AG09319 (cell line): Measurements from ENCODE around the gene HDAC2.
"Not testable (repeated sequence)": the region's sequence is repeated elsewhere in the genome, so short reads cannot be mapped to it uniquely, and the experiment has no call there.

Source experiments
- DNase-seq: peaks from one replicate; pipeline ENCODE4 v3.0.0-alpha.2; 2010; ENCODE audit warnings: low read depth; ENCODE audit errors: extremely low read depth
- CTCF ChIP-seq: IDR thresholded peaks from 2 replicates; pipeline ENCODE4 v1.5.1; 2011; ENCODE audit warnings: low read depth, mild to moderate bottlenecking, inconsistent platforms, low read length, moderate library complexity

HDAC2 gene

DNA sequence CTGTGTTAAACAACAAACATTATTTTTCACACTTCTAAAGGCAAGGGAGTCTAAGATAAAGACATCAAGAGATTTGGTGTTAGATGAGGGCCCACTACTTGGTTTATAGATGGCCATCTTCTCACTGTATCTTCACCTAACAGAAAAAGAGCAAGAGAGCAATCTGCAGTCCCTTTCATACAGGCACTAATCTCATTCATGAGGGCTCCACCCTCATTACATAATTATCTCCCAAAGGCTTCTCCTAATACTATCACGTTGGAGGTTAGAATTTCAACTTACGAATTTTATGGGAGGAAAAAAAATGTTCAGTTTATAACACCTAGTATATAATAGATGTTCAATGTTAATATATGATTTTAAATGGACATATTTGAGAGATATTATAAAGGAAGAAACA lies 45.6 kb downstream of the HDAC2 start:
- DNase-seq, result no peak
- no peak for TF ChIP-seq CTCF

GRCh38 chr6:113924312-113924723 lies 46.6 kb downstream of the HDAC2 start:
- peak; percentile 49 for DNase-seq
- no peak for TF ChIP-seq CTCF

DNA sequence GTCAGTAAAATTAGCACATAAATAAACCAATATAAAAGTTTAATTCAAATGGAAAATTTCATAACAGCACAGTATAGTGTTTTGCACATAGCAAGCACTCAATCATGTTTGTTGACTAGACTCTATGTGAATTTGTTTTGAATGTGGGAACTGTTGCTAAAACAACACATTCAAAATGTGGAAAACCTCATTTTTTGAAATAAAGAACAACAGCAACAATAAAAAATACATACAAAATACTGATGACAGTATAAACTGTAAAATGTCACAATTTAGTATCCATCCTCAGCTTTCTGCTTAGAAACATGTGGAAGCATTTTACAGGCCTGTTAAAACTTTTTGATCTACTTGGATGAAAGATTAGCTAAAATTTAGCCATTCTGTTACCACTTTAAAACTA lies 47.4 kb downstream of the HDAC2 start:
- no peak for DNase-seq
- TF ChIP-seq CTCF, result no peak

DNA sequence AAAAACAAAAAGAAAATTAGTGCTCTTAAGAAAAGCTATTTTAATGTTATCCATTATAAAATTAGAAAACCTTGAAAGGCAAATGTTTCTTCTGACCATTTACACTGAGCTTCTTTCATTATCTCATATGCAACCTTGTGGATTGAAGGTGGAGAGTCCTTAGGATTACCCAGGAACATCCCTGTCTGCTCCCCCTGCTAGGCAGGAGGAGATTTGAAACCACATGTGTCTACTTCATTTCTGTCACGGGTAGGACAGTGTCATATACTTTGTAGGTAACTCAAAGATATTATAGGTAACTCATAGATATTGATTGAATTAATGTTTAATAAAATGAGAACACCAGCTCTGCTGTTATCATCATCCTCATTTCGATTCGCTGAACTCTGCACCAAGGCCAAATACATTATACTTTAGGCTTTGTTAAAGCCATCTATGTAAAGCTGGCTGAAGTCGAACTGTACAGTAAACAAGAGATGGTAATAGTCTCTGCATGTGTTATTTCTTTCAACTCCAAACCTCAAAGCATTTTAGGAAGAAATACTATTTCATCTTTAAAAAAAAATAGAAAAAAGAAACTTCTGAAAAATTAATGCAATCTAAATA lies 49.5 kb downstream of the HDAC2 start:
- no peak for TF ChIP-seq CTCF
- no peak for DNase-seq

DNA sequence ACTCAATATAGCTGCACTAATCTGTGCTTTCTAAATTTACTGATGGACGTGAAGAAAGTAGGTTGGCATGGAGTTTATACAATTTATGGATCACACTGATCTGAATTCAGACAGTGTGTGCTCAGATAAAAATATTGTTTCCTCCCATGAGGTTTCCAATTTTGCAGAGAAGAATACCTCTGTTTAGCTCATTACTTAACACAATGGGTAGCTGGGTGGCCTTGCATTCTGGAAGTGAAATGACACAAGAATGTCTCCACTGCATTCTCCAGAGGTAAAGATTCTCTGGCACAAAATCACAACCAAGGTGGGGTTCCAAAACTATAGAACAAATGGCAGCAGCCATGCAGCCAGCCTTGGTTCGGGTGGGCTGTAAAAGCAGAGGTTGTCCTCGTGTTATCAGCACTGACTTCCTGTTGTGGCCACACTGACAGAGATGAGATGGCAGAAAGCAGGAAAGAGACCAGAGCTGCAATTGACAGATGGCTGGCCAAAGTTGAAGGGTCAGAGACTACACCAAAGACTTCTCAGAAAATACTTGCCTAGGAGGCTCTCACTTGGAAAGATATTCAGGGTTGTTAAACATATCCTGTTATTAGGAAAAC lies 50.2 kb downstream of the HDAC2 start:
- no peak for TF ChIP-seq CTCF
- DNase-seq, result no peak

GRCh38 chr6:113910285-113910684 lies 60.7 kb downstream of the HDAC2 start:
- DNase-seq, result not testable (repeated sequence)

DNA sequence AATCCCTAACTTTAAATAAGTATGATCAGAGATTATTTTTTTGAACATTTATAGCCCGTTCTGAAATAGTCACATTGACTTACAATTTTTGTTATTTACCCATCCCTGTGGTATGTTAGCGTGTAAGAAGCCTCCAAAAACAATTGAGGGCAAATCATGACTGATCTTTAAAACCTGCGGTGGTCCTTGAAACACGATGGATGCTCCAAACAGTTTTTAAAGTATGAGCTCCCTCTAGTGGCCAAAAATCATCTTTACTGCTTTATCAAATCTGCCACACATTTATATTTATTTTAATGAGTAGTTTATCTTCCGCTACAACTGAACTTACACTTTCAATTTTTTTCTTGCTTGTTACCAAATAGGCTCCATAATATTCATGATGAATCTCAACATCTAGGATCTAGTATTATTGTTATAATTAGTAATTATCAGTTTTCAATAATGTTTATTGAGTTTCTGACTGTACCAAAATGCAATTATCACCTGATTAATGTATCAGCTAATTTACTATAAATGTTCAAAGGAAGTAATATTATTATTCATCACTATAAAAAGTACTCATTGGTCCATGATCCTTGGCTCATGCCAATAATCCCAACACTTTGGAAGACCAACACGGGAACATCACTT lies 61.6 kb downstream of the HDAC2 start:
- peak; percentile 47 for DNase-seq
- TF ChIP-seq CTCF, result peak; percentile 47
